Trophoblast cell (in vitro differentiated cells and primary cell): ENCODE data around the gene FSTL4.

ENCODE experiments used
- DNase-seq, 2 donors: peaks; one replicate each; pipeline ENCODE4 v3.0.0-alpha.2; 2016
- H2AFZ ChIP-seq: 2 replicates; pipeline ENCODE4 v1.6.1; 2013; ENCODE audit warnings: low read length, moderate library complexity, mild to moderate bottlenecking; ENCODE audit not compliant: insufficient read depth, poor library complexity
- H2AK5ac ChIP-seq: 2 replicates; pipeline ENCODE4 v1.6.1; 2013; ENCODE audit warnings: mild to moderate bottlenecking, low read length
- H2BK120ac ChIP-seq: 2 replicates; pipeline ENCODE4 v1.6.1; 2013; ENCODE audit warnings: low read length, mild to moderate bottlenecking, moderate library complexity; ENCODE audit not compliant: insufficient read depth, poor library complexity
- H2BK12ac ChIP-seq: 2 replicates; pipeline ENCODE4 v1.6.1; 2013; ENCODE audit warnings: mild to moderate bottlenecking, low read length, moderate library complexity
- H2BK5ac ChIP-seq: 2 replicates; pipeline ENCODE4 v1.6.1; 2013; ENCODE audit warnings: low read length, low read depth, moderate library complexity, mild to moderate bottlenecking; ENCODE audit not compliant: poor library complexity
- H3K14ac ChIP-seq: 2 replicates; pipeline ENCODE4 v1.6.1; 2013; ENCODE audit warnings: mild to moderate bottlenecking, low read length
- H3K18ac ChIP-seq: 2 replicates; pipeline ENCODE4 v1.6.1; 2013; ENCODE audit warnings: mild to moderate bottlenecking, low read length
- H3K23ac ChIP-seq: 2 replicates; pipeline ENCODE4 v1.6.1; 2013; ENCODE audit warnings: low read length
- H3K27ac ChIP-seq: 2 replicates; pipeline ENCODE4 v1.5.1; 2013; ENCODE audit warnings: low read depth, mild to moderate bottlenecking, inconsistent platforms, low read length, moderate library complexity
- H3K27me3 ChIP-seq: 2 replicates; pipeline ENCODE4 v1.6.1; 2013; ENCODE audit warnings: inconsistent platforms, mild to moderate bottlenecking, low read length, moderate library complexity; ENCODE audit not compliant: insufficient read depth
- H3K36me3 ChIP-seq, 2 experiments: 1 replicate in 1 of 2; 2 replicates in 1 of 2; pipeline ENCODE4 v1.6.1; 2013; ENCODE audit warnings: low read length in 2 of 2, mild to moderate bottlenecking in 2 of 2, moderate library complexity in 1 of 2; ENCODE audit not compliant: insufficient read depth in 2 of 2, control insufficient read depth in 1 of 2
- H3K4ac ChIP-seq: 2 replicates; pipeline ENCODE4 v1.6.1; 2013; ENCODE audit warnings: low read depth, mild to moderate bottlenecking, low read length, moderate library complexity
- H3K4me1 ChIP-seq, 2 experiments: 1 replicate in 1 of 2; 2 replicates in 1 of 2; pipeline ENCODE4 v1.6.1; 2013; ENCODE audit warnings: low read length in 2 of 2, mild to moderate bottlenecking in 2 of 2, moderate library complexity in 1 of 2; ENCODE audit not compliant: insufficient read depth in 2 of 2, control insufficient read depth in 1 of 2
- H3K4me2 ChIP-seq: 2 replicates; pipeline ENCODE4 v1.6.1; 2013; ENCODE audit warnings: inconsistent platforms, mild to moderate bottlenecking, low read length, moderate library complexity
- H3K4me3 ChIP-seq: 2 replicates; pipeline ENCODE4 v1.5.1; 2013; ENCODE audit warnings: mild to moderate bottlenecking, low read depth, low read length, inconsistent platforms
- H3K79me1 ChIP-seq: one replicate; pipeline ENCODE4 v1.6.1; 2013; ENCODE audit warnings: low read length
- H3K79me2 ChIP-seq: 2 replicates; pipeline ENCODE4 v1.6.1; 2013; ENCODE audit warnings: low read length, mild to moderate bottlenecking; ENCODE audit not compliant: control insufficient read depth, insufficient read depth, poor library complexity
- H3K9ac ChIP-seq: 2 replicates; pipeline ENCODE4 v1.6.1; 2013; ENCODE audit warnings: mild to moderate bottlenecking, low read length
- H3K9me3 ChIP-seq: 2 replicates; pipeline ENCODE4 v1.6.1; 2013; ENCODE audit warnings: low read depth, mild to moderate bottlenecking, control low read depth, inconsistent platforms, low read length; ENCODE audit not compliant: insufficient read depth
- H4K12ac ChIP-seq: 2 replicates; pipeline ENCODE4 v1.6.1; 2013; ENCODE audit warnings: low read depth, mild to moderate bottlenecking, low read length, moderate library complexity
- H4K8ac ChIP-seq: 2 replicates; pipeline ENCODE4 v1.6.1; 2013; ENCODE audit warnings: low read depth, mild to moderate bottlenecking, low read length, moderate library complexity
- H4K91ac ChIP-seq: one replicate; pipeline ENCODE4 v1.6.1; 2013; ENCODE audit warnings: low read depth, mild to moderate bottlenecking, low read length, moderate library complexity
- WGBS: extraction: QIAGEN DNeasy Blood & Tissue Kit; methylation state at CpG from one replicate; pipeline ENCODE4 v1.1.7; 2013; ENCODE audit warnings: missing lambda C conversion rate; ENCODE audit not compliant: insufficient read length, insufficient coverage; ENCODE audit errors: extremely low coverage; 5-methylcytosine and 5-hydroxymethylcytosine counted together

The FSTL4 gene

GRCh38 chr5:133406977-133407632, 205.2 kb downstream of the FSTL4 start:
- Histone ChIP-seq H4K12ac (no peak overlapping the region), H4K91ac (no peak overlapping the region), H3K9me3 (peaks cover 3% of the 10 kb centered on the region), H3K18ac (no peak overlapping the region), H3K14ac (no peak overlapping the region), H2AK5ac (no peak overlapping the region), H3K27ac (no peak overlapping the region), H3K9ac (no peak overlapping the region), H3K23ac (peak overlapping the region; percentile 15), H3K4me3 (no peak overlapping the region), H3K79me2 (no peaks in the 10 kb centered on the region), H2BK12ac (no peak overlapping the region), H3K4me2 (no peak overlapping the region), H3K4ac (no peak overlapping the region), H4K8ac (no peak overlapping the region), H2AFZ (no peak overlapping the region), H3K27me3 (no peaks in the 10 kb centered on the region), H3K79me1 (no peaks in the 10 kb centered on the region), H3K4me1 (no peaks in the 10 kb centered on the region), H2BK120ac (no peak overlapping the region), H2BK5ac (no peak overlapping the region), H3K36me3 (no peaks in the 10 kb centered on the region)
- no CpG with 5 or more reads among the region's 1 CpG for WGBS
- DNase-seq: no peak

- no peak overlapping the region for H3K18ac ChIP-seq
- no peaks in the 10 kb centered on the region for H3K79me1 ChIP-seq
- H3K36me3 ChIP-seq: no peaks in the 10 kb centered on the region
- DNase-seq: peak in 1 of 2 donors; percentile 57
- H3K27me3 ChIP-seq: no peaks in the 10 kb centered on the region
- peaks cover 5% of the 10 kb centered on the region for H3K9me3 ChIP-seq
- H2AFZ ChIP-seq: no peak overlapping the region
- H3K4me1 ChIP-seq: no peaks in the 10 kb centered on the region
- peak overlapping the region; percentile 11 for H3K23ac ChIP-seq
- WGBS: no CpG with 5 or more reads among the region's 4 CpGs
- H2BK12ac ChIP-seq: no peak overlapping the region
- no peak overlapping the region for H3K4ac ChIP-seq
- H4K8ac ChIP-seq: no peak overlapping the region
- H2AK5ac ChIP-seq: no peak overlapping the region
- no peak overlapping the region for H2BK5ac ChIP-seq
- H4K91ac ChIP-seq: no peak overlapping the region
- H3K27ac ChIP-seq: no peak overlapping the region
- no peak overlapping the region for H3K9ac ChIP-seq
- H3K4me3 ChIP-seq: no peak overlapping the region
- no peak overlapping the region for H2BK120ac ChIP-seq
- no peak overlapping the region for H3K4me2 ChIP-seq
- H3K79me2 ChIP-seq: no peaks in the 10 kb centered on the region
- no peak overlapping the region for H4K12ac ChIP-seq
- no peak overlapping the region for H3K14ac ChIP-seq
These were observed 205.9 kb downstream of the FSTL4 start for GRCh38 chr5:133406208-133406976.

GRCh38 chr5:133405275-133406034, 206.9 kb downstream of the FSTL4 start:
- DNase-seq: no peak
- Histone ChIP-seq H3K27ac (no peak overlapping the region), H2BK5ac (no peak overlapping the region), H3K36me3 (no peaks in the 10 kb centered on the region), H3K14ac (no peak overlapping the region), H2BK120ac (no peak overlapping the region), H2BK12ac (no peak overlapping the region), H2AK5ac (no peak overlapping the region), H3K79me1 (no peaks in the 10 kb centered on the region), H3K9me3 (peaks cover 5% of the 10 kb centered on the region), H3K4me2 (no peak overlapping the region), H4K8ac (no peak overlapping the region), H4K91ac (no peak overlapping the region), H3K4ac (no peak overlapping the region), H3K4me3 (no peak overlapping the region), H3K23ac (no peak overlapping the region), H2AFZ (no peak overlapping the region), H3K4me1 (peaks cover 6 to 8% of the 10 kb centered on the region in 2 experiments), H3K79me2 (no peaks in the 10 kb centered on the region), H3K18ac (no peak overlapping the region), H3K9ac (no peak overlapping the region), H4K12ac (no peak overlapping the region), H3K27me3 (no peaks in the 10 kb centered on the region)
- no CpG with 5 or more reads among the region's 17 CpGs for WGBS

- H3K23ac ChIP-seq: no peak overlapping the region
- no peak overlapping the region for H3K4me3 ChIP-seq
- peaks cover 6 to 13% of the 10 kb centered on the region in 2 experiments for H3K4me1 ChIP-seq
- H4K8ac ChIP-seq: peak overlapping the region; percentile 10
- no peak overlapping the region for H4K91ac ChIP-seq
- no peaks in the 10 kb centered on the region for H3K79me1 ChIP-seq
- H3K9ac ChIP-seq: no peak overlapping the region
- no peaks in the 10 kb centered on the region for H3K79me2 ChIP-seq
- H2BK5ac ChIP-seq: no peak overlapping the region
- no peak overlapping the region for H3K4ac ChIP-seq
- no peak overlapping the region for H2BK12ac ChIP-seq
- no peak overlapping the region for H3K14ac ChIP-seq
- no peaks in the 10 kb centered on the region for H3K36me3 ChIP-seq
- no peak overlapping the region for H3K18ac ChIP-seq
- H3K9me3 ChIP-seq: peaks cover 5% of the 10 kb centered on the region
- H2AK5ac ChIP-seq: no peak overlapping the region
- no peaks in the 10 kb centered on the region for H3K27me3 ChIP-seq
- H2BK120ac ChIP-seq: no peak overlapping the region
- H3K4me2 ChIP-seq: no peak overlapping the region
- WGBS: no CpG with 5 or more reads among the region's 7 CpGs
- H2AFZ ChIP-seq: no peak overlapping the region
- DNase-seq: no peak
- H4K12ac ChIP-seq: no peak overlapping the region
- H3K27ac ChIP-seq: no peak overlapping the region
These were observed 207.6 kb downstream of the FSTL4 start for GRCh38 chr5:133404724-133405123.
